GM12878 (cell line): ENCODE measurements around the gene USP11. TPM values are rescaled to one million over a fixed set of nuclear protein-coding genes. Genes with fewer than 3 reads are reported as not detected.

Experiments
- ATAC-seq: fragments of 200-7000 bp; cut with Tn5 transposase; 3 replicates; pipeline ENCODE4 v1.9.1; 2020; ENCODE audit warnings: mild to moderate bottlenecking, moderate library complexity
- BruUV-seq: library from RNA; stranded (reverse); fragments of 400-500 nt; replicated peaks from 2 replicates; lab custom pipeline; 2021; lab: Mats Ljungman, UMichigan
- CTCF ChIA-PET: fragments of 300-600 bp; sonication (Branson Sonifier 250); formaldehyde crosslinking; extraction: SDS; loops from one replicate; lab custom pipeline; 2021; ENCODE audit warnings: inconsistent platforms; lab: Yijun Ruan, JAX
- POLR2A ChIA-PET: fragments of 350-600 bp; formaldehyde crosslinking; extraction: SDS; loops from one replicate; lab custom pipeline; 2021; ENCODE audit warnings: inconsistent platforms; lab: Charles Lee
- RAD21 ChIA-PET: fragments of 300-600 bp; sonication (Branson Sonifier 250); formaldehyde crosslinking; loops from one replicate; lab custom pipeline; 2023; ENCODE audit warnings: antibody characterized with exemption; ENCODE audit not compliant: unreplicated experiment; lab: Charles Lee
- SMC1A ChIA-PET: fragments of 300-600 bp; sonication (Branson Sonifier 250); formaldehyde crosslinking; loops from one replicate; lab custom pipeline; 2023; ENCODE audit not compliant: unreplicated experiment, uncharacterized antibody; lab: Charles Lee
- DNase-seq: peaks from one replicate; pipeline ENCODE4 v3.0.0-alpha.2; 2011; ENCODE audit warnings: low read depth, low spot score
- FAIRE-seq: peaks from 3 replicates; lab custom pipeline; 2011; peaks lifted over from hg19 to GRCh38; lab: Jason Lieb, UNC
- H2AFZ ChIP-seq: 2 replicates; pipeline ENCODE4 v1.6.0; 2011; ENCODE audit warnings: low read depth, low read length, control low read depth; ENCODE audit not compliant: control insufficient read depth
- H3K27ac ChIP-seq: 2 replicates; pipeline ENCODE4 v1.5.1; 2011; ENCODE audit warnings: control low read depth; ENCODE audit not compliant: control insufficient read depth, insufficient read depth
- H3K27me3 ChIP-seq, 2 experiments: replicated peaks in 1 of 2; 2 replicates each; pipeline versions ENCODE4 v1.6.0 to v1.6.1; 2011; ENCODE audit warnings: low read length in 1 of 2; ENCODE audit not compliant: control insufficient read depth in 2 of 2, insufficient read depth in 2 of 2
- H3K36me3 ChIP-seq, 2 experiments: 2 replicates each; pipeline ENCODE4 v1.5.1; 2011; ENCODE audit warnings: low read length in 1 of 2; ENCODE audit not compliant: control insufficient read depth in 2 of 2, insufficient read depth in 2 of 2
- H3K4me1 ChIP-seq: 2 replicates; pipeline ENCODE4 v1.6.1; 2011; ENCODE audit warnings: mild to moderate bottlenecking, low read length, moderate library complexity, mixed read lengths; ENCODE audit not compliant: control insufficient read depth, insufficient read depth
- H3K4me2 ChIP-seq: 2 replicates; pipeline ENCODE4 v1.6.0; 2011; ENCODE audit warnings: control low read depth; ENCODE audit not compliant: control insufficient read depth, insufficient read depth
- H3K4me3 ChIP-seq: fragments of 200-600 bp; sonication (generic); 2 replicates; pipeline ENCODE4 v1.5.1; 2016
- H3K79me2 ChIP-seq: 2 replicates; pipeline ENCODE4 v1.6.0; 2011; ENCODE audit warnings: low read length; ENCODE audit not compliant: control insufficient read depth, insufficient read depth
- H3K9ac ChIP-seq: 2 replicates; pipeline ENCODE4 v1.8.0; 2011; ENCODE audit warnings: low read length, control low read depth, mixed read lengths; ENCODE audit not compliant: control insufficient read depth, insufficient read depth
- H3K9me3 ChIP-seq: replicated peaks from 3 replicates; pipeline ENCODE4 v1.5.1; 2011; ENCODE audit warnings: mild to moderate bottlenecking, low read length; ENCODE audit not compliant: control insufficient read depth, insufficient read depth
- H4K20me1 ChIP-seq: 2 replicates; pipeline ENCODE4 v1.6.0; 2011; ENCODE audit not compliant: control insufficient read depth, insufficient read depth
- BCL3 ChIP-seq: IDR thresholded peaks from 2 replicates; pipeline ENCODE4 v1.6.1; 2011; ENCODE audit warnings: borderline replicate concordance, low read depth, mild to moderate bottlenecking, moderate library complexity, low read length; ENCODE audit not compliant: insufficient read depth, poor library complexity, severe bottlenecking
- BHLHE40 ChIP-seq, 2 experiments: fragments of 450-650 bp in 1 of 2; IDR thresholded peaks; 2 replicates each; pipeline ENCODE4 v1.6.1; 2011 to 2017; ENCODE audit warnings: low read depth in 2 of 2, borderline replicate concordance in 1 of 2, improper control_type of control experiment in 1 of 2, low read length in 1 of 2, mild to moderate bottlenecking in 1 of 2
- CREB1 ChIP-seq: IDR thresholded peaks from 2 replicates; pipeline ENCODE4 v1.6.1; 2012; ENCODE audit warnings: low read depth, mild to moderate bottlenecking, inconsistent platforms
- IKZF2 ChIP-seq, 2 experiments: fragments of 450-650 bp; IDR thresholded peaks; 2 replicates each; pipeline ENCODE4 v1.6.1; 2017; ENCODE audit warnings: mild to moderate bottlenecking in 2 of 2, moderate library complexity in 2 of 2
- NFIC ChIP-seq: IDR thresholded peaks from 2 replicates; pipeline ENCODE4 v1.6.1; 2012; ENCODE audit warnings: low read depth, mild to moderate bottlenecking, inconsistent platforms, low read length, moderate library complexity
- POLR2AphosphoS5 ChIP-seq: IDR thresholded peaks from 2 replicates; pipeline ENCODE4 v1.6.1; 2011; ENCODE audit warnings: mild to moderate bottlenecking, low read length, inconsistent platforms
- RAD21 ChIP-seq: IDR thresholded peaks from 2 replicates; pipeline ENCODE4 v1.6.1; 2011; ENCODE audit warnings: mild to moderate bottlenecking, low read depth, low read length, moderate library complexity; ENCODE audit not compliant: insufficient read depth
- RUNX3 ChIP-seq: IDR thresholded peaks from 2 replicates; pipeline ENCODE4 v1.6.1; 2012; ENCODE audit warnings: low read length, inconsistent platforms
- SMARCA5 ChIP-seq: fragments of 450-650 bp; IDR thresholded peaks from 2 replicates; pipeline ENCODE4 v1.6.1; 2017; ENCODE audit warnings: mild to moderate bottlenecking
- SP1 ChIP-seq: IDR thresholded peaks from one replicate; pipeline ENCODE4 v1.6.1; 2011; ENCODE audit warnings: low read depth, low read length
- WGBS: methylation state at CpG from one replicate; pipeline ENCODE4 v1.1.6; 2016; ENCODE audit warnings: low lambda C conversion rate; ENCODE audit not compliant: insufficient replicate concordance, insufficient coverage; ENCODE audit errors: missing lambda C conversion rate; 5-methylcytosine and 5-hydroxymethylcytosine counted together
- in situ Hi-C: fragments of 300-500 bp; cut with MboI; formaldehyde crosslinking; loops from 9 replicates; pipeline ENCODE4 v1.14.3; 2018; ENCODE audit warnings: mixed read lengths
- intact Hi-C: fragments of 100-400 bp; cut with micrococcal nuclease; formaldehyde crosslinking; loops from one replicate; pipeline ENCODE4 v1.14.2; 2022; ENCODE audit not compliant: unreplicated experiment
- polyA plus RNA-seq, 11 experiments: library from polyadenylated mRNA; depleted of rRNA in 4 of 11; unstranded in 6 of 11; stranded (reverse) in 5 of 11; fragments of >200 nt; fragmentation: Nextera tagmentation in 4 of 11; fragmentation: Illumina TruSeq in 1 of 11; extraction: Ambion mirVana in 4 of 11; extraction: Trizol in 1 of 11; gene quantifications; 1 replicate in 1 of 11; 2 replicates in 10 of 11; pipeline versions ENCODE4 v1.2.1 to v1.2.3, GENCODE V29; 2011 to 2016; ENCODE audit warnings: inconsistent platforms in 2 of 11, missing spikeins in 2 of 11, low read depth in 1 of 11
- total RNA-seq, 4 experiments: library from RNA; depleted of rRNA in 3 of 4; stranded (reverse); fragments of >200 nt in 3 of 4; fragmentation: Illumina TruSeq in 1 of 4; extraction: Trizol in 1 of 4; gene quantifications; 2 replicates each; pipeline versions ENCODE4 v1.2.1 to v1.2.3, GENCODE V29; 2013 to 2021
- TF ChIP-seq, protein P1 (sequence below): IDR thresholded peaks from 2 replicates; pipeline ENCODE4 v1.6.1; 2011; ENCODE audit warnings: borderline replicate concordance, low read depth, mild to moderate bottlenecking, moderate library complexity, mixed read lengths, low read length; ENCODE audit not compliant: insufficient read depth; ENCODE audit errors: extremely low read length

USP11 gene
- total and polyA plus RNA-seq, 10 of the 15 experiments (the other 5 are each of a cell fraction or from before 2014, with no cell fraction given), result 3.3 to 44.0 (median 20.9) TPM

DNA sequence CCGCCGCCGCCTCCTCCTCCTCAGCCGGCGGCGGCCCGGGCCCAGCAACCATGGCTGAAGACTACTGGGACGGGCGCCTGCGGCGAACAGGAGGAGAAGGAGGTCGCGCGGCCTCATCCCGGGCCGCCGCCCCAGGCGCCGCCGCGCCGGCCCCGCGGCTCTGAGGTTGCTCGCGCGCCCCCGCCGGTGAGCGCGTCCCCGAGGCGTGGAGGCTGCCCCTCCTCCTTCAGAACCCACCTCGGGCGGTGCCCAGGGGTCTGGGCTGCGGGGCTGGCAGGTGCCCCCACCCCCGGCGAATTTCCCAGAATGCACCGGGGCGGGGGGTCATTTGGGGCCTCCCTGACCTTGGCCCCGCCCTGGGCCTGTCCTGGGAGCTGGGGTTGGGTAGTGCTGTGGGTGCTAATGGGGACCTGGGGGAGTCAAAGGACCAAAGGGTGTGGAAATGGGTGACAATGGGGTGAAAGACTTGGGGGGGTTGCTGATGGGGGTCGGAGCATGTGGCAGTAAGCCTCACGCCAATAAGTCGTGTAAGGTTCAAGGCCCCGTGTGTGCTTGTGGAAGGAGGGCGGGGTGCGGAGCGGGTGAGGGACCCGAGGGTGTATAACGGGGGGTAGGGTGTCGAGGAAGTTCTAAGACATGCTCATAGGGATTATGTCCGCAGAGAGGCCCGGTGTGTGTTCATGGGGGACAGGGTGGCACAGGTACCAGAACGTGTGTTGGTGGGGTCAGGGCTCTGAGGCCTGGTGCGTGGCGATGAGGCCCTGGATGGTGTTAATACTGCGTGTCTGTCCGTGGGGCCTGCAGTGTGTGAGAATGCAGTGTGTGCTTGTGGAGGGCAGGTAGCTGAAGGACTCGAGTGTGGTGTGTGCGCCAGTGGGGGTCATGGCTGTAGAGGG lies 13.6 kb upstream of the USP11 start (continued):
- TF ChIP-seq BCL3 (no peak), SP1 (no peak), BHLHE40 (IDR thresholded peaks at IDR 0.05; ENCODE audit: borderline replicate concordance in 1 of 2, low read depth in 2 of 2, low read length in 1 of 2) (no peak), RUNX3 (no peak), SMARCA5 (no peak; the same call in 1 of the 2 replicates), NFIC (no peak), RAD21 (no peak)
- TF ChIP-seq, protein P1, sequence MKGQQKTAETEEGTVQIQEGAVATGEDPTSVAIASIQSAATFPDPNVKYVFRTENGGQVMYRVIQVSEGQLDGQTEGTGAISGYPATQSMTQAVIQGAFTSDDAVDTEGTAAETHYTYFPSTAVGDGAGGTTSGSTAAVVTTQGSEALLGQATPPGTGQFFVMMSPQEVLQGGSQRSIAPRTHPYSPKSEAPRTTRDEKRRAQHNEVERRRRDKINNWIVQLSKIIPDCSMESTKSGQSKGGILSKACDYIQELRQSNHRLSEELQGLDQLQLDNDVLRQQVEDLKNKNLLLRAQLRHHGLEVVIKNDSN, result no peak

GRCh38 chrX:47221756-47222155 lies 11.1 kb upstream of the USP11 start:
- FAIRE-seq (no peak), ATAC-seq (no peak), DNase-seq (no peak)
- CTCF ChIA-PET, result interaction anchor here (0.7 kb wide), 1 partner anchor 861 kb away, joined by 3 read pairs; no protein-coding TSS in a partner anchor
- no peak overlapping the region; the same call in 1 of the 2 replicates for H3K4me2 ChIP-seq
- in situ Hi-C loops (loop anchor here (25.0 kb wide), 1 partner anchor 1716 kb away; no protein-coding TSS in a partner anchor), intact Hi-C loops (no loop called here)
- no peaks in the 10 kb centered on the region for H3K9me3 ChIP-seq
- H4K20me1 ChIP-seq, result peaks cover 18% of the 10 kb centered on the region
- RAD21 ChIA-PET, result no interaction called here
- no peak overlapping the region for H3K27ac ChIP-seq
- peaks cover 24% of the 10 kb centered on the region in 2 experiments; a peak in 3 of 4 replicates for H3K36me3 ChIP-seq
- SMC1A ChIA-PET, result interaction anchor here (0.7 to 1.1 kb wide), 2 partner anchors 13 to 38 kb away, joined by 3 read pairs; no protein-coding TSS in a partner anchor
- no TSS peak for BruUV-seq
- 66% methylated on average over 4 of the region's 4 CpGs for WGBS
- no peaks in the 10 kb centered on the region for H3K27me3 ChIP-seq
- no peak overlapping the region for H3K4me3 ChIP-seq
- no peak overlapping the region for H3K9ac ChIP-seq
- no peak overlapping the region for H2AFZ ChIP-seq
- peaks cover 8% of the 10 kb centered on the region; the same call in 1 of the 2 replicates for H3K4me1 ChIP-seq
- H3K79me2 ChIP-seq, result peaks cover 41% of the 10 kb centered on the region
- POLR2A ChIA-PET, result no interaction called here
- no peak for TF ChIP-seq CREB1
- no peak for TF ChIP-seq IKZF2 (IDR thresholded peaks at IDR 0.05)
- TF ChIP-seq POLR2AphosphoS5, result peak; percentile 24; the same call in 1 of the 2 replicates
